NCI-H510A (cell line): ENCODE data around the gene TRAPPC14.

Source experiments
- DNase-seq: peaks from one replicate; lab custom pipeline; 2025; lab: John Stamatoyannopoulos, UW

The TRAPPC14 gene

DNA sequence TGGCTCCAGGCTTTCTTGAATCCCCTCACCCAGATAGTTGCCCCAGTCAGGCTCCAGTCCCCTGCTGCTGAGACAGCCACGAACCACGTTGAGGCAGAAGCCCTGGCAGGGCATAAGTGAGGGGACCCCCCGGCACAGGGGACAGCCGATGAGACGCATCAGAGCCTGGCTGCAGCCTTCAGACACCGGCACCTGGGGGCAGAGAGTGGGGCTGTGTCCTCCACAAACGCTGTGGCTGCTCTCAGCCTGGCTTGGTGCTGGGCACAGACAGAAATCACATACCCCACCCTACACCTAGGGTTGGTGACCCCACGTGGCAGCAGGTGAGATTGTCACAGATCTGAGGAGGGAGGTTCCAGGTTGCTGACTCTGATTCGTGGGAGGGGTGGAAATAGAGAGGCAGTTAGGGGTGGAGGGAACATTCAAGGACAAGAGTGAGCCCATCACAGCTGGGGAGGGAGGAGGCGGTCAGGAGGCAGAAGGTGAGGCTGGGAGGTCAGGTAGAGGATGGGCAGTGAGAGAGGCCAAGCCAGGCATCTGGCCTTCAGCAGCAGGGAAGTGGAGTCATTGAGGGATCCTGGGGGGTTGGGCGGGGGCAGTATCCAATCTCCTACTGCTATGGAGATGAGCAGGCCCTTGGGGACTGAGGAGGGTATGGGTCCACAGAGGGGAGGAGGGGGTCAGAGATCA lies 15.4 kb upstream of the TRAPPC14 start:
- no peak for DNase-seq

DNA sequence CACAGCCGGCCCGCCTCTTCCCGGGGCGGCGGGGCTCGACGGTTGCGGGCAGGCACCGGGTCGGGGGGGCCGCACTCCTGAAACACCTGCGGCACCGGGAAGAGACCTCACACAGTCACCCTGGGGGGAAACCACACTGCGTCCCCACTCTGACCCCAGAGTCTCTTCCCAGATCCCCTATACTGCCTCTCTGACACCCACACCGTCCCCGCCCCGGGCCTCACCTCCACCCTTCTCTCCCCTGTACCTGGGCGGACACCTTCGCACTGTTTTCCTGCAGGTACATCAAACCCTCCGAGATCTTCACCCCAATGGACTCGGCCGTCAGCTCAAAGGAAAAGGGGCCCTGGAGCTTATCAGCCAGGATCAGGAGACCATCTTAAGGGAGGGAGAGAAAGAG lies 13.3 kb upstream of the TRAPPC14 start:
- DNase-seq = no peak

DNA sequence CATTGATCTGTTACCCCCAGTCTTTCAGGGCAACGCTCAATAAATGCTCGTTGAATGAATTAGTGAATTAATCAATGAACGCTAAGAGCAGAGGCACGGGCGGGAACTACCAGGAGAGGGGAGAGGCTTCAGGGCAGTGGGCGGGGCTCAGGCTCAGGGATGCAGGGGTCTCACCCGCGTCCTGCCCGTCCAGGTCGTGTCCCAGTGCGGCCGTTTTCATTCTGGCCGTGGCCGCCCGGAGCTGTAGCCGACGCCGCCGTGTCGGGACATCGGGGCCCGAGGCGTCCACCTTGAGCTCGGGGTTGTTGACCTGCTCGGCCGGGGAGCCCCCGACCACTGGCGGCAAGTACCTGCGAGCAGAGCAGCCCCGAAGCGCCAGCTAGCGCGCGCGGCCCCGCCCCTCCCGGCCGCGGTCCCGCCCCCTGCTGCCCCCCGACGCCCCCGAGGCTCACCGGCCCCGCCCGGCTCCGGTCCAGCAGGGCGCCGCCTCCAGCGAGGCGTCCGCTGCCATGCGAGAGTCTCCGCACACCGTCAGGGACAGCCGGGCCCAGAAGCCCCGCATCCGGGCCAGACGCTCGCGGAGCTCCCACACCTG lies 12.7 kb upstream of the TRAPPC14 start:
- no peak for DNase-seq

DNA sequence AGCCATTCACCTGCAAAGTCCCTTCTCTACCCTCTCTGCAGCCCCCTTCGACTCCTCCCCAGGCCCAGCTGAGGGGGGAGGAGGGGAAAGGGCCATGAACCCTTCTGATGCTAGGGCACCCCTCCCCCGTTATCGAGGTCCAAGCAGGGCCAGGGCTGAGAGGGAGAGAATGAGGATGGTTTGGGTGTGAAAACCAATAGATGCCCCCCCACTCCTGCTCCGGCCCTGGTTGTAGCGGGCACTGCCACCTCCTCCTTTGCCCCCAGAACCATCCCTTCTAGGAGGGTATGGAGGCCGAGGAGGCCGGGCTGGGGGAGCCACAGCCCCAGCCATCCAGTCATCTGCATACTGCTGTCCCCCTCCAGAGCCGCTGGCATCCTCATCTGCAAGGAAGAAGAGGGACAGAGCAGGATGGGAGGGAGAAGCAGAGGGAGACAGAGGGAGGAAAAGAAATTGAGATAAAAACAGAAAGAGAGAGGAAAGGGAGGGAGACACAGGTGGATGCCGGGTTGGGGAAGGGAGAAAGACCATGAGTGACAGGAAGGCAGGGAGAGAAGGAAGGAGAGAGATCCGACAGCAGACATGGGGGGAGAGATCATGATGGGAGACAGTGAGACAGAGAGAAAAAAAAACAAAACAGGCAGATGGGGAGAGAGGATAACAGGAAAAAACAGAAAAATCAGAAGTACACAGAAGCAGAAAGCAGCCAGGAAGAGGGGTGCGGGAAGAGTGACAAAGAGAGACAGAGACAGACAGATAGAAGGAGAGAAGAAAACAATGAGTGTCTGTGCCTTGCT lies 11.8 kb upstream of the TRAPPC14 start:
- no peak for DNase-seq

DNA sequence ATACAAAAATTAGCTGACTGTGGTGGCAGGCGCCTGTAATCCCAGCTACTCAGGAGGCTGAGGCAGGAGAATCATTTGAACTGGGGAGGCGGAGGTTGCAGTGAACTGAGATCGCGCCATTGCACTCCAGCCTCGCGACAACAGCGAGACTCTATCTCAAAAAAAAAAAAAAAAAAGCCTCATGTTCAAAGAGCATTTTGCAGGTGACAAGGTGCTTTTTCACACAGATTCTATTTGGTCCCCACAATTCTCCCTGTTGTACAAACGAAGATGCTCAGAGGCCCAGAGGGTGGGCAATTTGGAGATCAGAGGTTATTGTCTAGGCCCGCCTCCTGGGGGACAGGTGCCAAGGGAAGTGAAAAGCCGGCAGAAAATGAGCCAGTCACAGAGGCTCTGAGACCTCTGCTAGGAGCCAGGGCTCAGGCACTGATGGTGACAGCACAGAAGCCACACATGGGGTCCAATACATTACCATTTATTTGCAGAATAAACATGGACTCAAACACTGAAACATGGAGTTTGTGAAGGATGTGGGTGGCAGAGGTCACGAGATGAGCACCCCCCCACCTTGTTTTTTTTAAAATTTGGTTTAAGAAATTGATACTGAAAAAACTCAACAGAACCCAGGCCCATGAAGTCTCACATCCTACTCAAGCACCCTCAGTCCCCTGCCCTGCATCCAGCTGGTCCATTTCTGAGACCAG lies 10.8 kb upstream of the TRAPPC14 start:
- no peak for DNase-seq

DNA sequence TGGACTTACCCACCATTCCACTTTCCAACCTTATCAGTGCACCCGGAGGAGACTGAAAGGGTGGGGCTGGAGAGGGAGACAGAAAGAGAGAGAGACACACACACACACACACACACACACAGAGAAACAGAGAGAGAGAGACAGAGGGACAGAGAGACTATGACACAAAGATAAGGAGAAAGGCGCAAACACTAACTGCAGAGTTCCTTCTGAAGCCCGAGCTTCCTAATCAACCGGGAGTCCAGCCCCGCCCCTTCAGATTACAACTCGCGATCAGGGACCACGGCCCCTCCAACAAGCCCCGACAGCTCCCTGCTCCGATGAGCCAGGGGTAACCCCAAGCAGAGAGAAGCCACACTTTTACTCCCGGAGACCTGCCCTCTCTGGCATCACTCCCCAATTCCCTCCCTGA lies 9.4 kb upstream of the TRAPPC14 start:
- DNase-seq = no peak

DNA sequence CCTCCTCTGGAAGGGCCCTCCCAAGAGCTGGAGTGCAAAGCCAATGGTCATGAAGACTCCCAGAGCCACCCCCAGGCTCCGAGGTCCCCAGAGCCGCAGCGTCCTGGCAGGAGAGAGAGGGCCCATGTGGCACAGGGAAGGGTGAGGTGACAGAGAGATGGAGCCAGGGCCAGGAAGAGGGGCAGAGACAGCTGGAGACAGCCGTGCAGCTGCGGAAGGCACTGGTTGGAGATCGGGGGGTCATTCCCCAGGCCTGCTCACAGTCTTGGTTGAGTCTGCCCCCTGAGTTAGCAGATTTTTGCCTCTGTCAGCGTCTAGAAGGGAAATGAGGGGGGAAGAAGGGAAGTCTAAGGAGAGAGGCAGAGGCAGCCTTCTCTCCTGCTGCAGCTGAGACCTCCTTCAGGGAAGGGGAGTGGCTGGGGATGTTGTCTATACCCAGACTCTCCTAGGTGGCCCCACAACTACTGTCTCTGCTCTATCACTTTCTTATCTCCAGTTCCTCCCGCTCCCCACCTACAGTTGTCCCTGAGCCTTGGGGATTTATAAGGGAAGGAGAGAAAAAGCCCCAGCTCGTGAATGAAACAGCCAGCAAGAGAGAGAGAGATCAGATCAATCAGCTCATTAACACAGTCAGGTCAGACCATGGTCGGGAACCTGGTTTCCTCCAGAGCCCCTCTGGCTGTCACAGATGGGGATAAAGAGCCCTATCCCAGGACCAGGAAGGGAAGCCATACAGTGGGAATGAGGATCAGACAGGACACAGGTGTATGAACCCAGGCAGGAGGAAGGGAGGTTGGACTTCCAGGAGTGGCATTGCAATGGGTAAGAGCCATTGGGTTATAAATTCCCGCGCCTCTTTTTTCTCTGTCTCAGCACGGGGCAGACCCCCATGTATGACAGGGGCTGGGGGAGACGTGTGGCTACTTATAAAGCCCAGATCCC lies 8.7 kb upstream of the TRAPPC14 start:
- DNase-seq = no peak

DNA sequence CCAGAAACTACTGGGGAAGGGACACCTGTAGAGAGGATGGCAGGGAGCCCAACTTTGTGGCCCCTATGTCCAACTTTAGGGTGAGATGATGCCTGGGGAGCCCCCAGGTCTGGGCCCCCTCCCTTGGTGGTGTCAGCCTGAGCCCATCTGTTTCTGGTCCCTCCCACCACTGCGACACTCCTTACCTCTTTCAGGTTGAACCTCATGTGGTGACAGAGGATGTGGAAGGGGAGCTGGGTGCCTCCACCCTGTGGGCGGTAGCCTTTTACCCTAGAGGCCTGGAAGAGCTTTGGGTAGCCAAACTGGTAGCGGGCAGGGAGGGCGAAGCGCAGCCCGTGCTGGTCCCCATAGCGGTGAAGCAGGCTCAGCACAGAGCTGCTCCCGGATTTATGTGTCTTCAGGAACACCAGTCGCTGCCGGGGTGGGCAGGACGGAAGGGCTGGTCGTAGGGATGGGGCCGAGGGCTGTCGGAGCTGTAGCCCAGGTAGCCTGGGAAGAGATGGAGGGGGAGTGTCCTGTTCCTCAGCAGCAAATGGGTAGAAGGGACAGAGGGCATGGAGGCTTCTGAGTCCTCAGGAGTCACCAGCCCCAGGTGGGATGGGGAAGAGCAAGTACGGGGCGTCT lies 7.9 kb upstream of the TRAPPC14 start:
- DNase-seq = no peak

DNA sequence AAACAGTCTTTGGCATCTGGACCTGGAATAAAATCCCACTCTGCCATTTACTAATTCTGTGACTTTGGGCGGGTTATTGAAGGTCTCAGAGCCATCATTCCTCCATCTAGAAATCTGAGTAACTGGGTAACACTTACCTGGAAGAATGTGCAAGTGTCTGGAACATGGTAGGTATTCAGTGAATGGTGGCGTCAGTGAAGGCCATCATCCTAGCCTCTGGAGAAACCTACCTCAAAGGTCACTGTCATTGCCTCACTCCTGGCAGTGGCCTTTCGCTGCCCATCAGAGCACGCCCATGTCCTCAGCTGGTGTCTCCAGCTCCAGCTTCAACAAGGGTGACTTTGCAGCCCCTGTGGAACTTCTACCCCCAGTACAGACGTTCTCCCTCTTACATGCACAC lies 5.3 kb upstream of the TRAPPC14 start:
- DNase-seq = no peak

DNA sequence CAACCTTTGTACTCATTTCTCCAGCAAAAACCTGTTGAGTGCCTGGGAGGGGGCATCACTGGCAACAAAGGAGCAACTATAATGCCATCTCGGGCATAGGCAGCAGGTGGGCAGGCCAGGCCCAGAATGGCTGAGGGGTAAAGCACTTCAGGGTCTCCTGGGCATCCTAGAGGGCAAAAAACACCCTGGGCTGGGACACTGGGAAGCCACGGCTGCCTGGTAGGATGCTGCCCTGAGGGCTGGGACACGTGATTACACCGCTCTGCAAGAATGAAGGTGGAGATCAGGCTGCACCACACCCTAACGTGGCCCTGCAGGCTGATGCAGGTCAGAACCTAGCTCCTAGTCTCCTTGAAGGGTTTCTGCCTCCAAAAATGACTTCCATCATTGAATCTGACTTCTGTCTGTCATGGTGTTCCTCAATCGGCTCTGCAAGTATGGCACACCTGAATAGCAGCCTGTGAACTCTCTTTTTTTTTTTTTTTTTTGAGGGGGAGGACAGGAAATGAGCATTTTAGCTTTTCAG lies 4.5 kb upstream of the TRAPPC14 start:
- DNase-seq = no peak

DNA sequence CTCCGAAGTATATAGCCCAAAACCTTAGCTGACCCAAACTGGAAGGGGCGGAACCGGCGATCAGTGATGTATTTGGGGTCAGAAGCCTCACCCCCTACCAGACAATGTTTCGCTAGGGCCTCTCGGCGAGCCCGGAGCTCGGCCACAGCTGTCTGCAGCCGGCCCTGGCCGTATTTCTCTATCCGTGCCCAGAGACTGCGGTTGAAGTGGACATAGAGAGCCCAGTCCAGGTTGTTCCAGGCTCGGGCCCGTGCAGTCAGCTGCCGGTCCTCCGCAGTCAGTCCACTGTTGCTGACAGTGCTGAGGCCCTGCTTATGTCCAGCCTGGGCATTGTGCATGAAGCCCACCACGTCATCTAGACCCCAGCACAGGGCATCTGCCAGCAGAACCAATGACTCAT lies 1.5 kb upstream of the TRAPPC14 start:
- no peak for DNase-seq

DNA sequence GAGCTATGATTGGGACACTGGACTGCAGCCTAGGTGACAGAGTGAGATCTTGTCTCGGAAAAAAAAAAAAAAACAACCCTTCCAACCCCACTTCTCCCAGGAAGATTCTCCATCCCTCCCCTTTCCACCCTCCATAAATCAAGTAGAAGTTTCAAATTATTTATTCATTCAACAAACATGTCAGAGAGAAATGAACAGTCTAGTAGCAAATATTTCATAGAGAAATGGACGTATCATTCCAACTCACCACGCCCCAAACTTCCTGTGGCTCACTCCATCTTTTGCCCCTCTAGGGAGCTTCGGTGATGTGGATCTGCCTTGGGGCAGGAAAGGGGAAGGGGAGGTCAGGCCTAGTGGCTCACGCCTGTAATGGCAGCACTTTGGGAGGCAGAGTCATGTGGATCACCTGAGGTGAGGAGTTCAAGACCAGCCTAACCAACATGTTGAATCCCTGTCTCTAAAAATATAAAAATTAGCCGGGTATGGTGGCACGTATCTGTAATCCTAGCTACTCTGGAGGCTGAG lies 638 bp upstream of the TRAPPC14 start:
- DNase-seq = no peak

DNA sequence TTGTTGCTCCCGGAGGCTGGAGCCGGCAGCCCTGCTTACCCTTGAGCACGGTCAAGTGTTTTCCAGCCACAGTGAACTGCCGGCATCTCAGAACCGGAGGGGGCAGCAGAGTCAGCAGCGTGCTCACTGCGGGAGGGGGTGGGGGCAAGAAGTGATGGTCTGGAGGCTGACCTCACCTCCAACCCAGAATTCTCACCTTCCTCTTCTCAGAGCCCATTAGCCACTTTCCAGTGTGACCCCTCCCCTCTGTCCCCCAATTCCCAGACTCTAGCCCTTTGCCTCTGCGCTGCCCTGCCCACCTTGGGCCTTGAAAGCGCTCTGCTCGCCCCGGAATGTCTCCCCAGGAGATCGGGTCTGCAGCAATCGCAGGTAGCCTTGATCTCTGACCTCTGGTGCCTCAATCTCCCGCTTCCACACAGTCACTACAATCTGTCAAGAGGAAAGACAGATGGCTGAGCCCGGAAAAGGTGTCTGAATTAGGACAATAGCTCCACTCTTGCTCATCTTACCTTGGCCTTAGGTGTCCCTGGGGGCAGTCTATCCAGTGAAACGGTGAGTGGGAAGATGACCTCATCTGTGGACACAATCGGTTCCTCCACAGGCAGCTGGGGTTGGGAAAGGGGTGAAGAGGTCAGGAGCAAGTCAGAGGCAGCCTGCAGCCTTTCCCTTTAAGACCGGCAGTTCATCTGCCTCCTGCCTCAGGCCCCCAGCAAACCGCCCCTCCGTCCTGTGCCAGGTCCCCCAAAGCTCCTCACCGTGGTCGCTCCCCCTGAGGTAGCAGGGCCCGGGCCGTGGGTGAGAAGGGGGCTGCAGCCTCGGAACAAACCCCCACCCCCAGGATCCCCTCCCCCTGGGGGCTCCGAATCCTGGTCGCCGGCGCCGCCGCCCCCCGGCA lies 942 bp downstream of the TRAPPC14 start:
- peak; percentile 28 for DNase-seq

DNA sequence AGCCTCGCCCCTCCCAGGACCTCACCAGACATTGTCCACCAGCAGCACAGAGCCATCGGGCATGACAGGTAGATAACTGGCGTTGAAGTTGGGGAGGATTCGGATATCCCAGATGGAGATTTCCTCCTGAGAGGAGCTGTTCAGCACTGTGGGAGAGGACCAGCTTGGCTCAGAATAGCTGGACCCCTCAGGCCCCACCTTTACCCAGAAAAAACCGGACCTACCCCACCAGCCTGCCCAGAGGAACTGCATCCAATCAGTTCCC lies 1.5 kb downstream of the TRAPPC14 start:
- DNase-seq = no peak

DNA sequence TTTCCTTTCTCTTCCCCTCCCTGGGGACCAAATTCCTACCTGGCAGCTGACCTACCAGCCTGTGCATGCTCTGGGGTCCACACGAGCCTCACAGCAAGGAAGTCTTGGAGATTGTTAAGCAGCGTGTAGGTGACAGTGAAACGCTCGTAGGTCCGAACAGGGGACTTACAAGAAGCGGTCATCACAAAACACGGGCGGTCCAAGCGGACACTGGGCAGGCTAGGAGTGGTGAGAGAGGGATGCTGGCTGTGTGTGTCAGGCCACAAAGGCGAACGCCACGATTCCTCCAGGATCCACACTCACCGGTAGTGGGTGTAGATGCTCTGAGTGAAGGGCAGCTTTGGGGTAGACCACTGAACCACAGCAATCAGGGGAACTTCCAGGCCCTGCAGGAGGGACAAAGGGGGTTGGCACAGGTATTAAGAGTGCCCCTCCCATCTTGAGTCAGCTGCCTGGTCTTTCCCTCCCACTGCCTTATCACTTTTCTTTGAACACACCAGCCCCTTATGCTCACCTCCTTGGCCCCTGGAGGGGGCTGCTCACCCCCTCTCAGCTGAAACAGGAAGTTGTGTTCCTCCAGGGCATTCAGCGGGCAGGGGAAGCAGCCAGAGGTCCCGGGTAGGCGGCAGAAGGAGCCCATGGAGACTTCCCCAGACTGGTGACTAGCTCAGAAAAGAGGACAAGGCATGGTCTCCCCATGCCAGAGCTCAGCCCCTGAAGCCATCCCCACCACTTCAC lies 2.0 kb downstream of the TRAPPC14 start:
- DNase-seq = no peak

DNA sequence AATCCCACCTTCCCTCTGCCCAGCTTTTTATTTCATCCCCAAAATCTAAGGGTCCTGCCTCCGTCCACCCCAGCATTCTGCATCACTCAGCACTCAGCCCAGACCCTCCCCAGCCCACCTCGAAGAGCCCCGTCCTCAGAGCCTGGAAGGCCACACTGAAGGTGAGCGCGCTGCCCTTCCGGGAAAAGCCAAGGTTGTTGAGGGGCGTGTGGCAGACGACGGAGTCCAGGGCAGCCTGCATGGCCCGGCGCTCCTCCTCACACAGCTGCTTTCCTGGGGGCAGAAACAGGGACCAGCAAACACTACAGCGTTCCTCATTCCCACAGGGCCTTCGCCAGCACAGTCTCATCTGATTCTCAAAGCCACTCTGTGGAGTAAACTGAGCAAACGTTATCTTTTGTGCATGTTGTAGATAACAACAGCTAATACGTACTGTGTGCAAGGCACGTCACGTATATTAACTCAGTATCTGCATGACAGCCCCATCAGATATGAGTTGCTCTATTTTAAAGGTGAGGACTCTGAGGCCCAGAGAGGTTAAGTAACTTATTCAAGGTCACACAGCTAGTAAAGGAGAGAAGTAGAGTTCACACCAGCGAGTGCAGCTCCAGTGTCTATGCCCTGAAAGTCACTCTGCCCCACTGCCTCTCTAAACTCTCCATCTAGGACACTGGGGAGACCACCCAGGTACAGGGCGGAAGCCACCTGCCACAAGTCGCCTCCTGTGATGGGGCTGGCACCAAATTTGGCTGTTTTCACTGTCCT lies 2.8 kb downstream of the TRAPPC14 start:
- no peak for DNase-seq

DNA sequence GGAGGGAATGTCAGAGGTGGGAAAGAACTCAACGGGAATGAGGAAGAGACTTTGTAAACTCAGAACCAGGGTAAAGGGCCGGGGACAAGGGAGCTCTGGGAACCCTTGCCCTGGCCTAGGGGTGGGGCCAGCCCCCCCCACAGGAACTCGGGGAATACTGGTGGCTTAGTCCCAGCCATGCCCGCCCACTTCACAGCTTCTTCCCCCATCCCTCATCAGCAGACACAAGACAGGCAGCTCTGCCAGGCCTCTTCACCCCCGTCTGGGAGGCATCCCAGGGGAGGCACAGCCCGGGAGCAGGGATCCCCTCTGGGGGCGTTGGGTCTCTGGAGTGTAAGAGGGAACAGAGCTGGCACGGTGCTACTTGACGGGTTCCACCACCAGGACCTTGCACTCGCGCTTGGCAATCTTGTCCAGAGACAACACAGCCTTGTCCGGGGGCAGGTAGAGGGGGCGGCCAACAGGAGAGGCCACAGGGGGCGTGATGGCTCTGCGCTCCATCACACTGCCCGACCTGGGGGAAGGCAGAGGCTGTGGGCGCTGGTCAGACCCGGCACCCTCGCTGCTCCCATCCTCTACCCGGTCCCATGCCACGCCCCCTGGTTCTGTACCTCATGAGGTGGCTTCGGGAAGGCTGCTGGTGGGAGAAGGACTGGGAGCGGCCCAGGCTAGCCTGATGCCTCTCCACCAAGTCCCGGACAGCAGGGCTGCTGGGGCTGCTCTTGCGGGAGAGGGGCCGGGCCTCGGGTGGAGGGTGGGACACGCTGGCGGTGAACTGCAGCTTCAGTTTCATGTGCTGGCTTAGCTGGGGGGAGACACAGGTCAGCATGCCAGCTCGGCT lies 3.7 kb downstream of the TRAPPC14 start:
- no peak for DNase-seq
